Measurements from ENCODE around the gene OR51G1.
"Not testable (repeated sequence)": the region's sequence is repeated elsewhere in the genome, so short reads cannot be mapped to it uniquely, and the experiment has no call there.

OR51G1 gene, protein sequence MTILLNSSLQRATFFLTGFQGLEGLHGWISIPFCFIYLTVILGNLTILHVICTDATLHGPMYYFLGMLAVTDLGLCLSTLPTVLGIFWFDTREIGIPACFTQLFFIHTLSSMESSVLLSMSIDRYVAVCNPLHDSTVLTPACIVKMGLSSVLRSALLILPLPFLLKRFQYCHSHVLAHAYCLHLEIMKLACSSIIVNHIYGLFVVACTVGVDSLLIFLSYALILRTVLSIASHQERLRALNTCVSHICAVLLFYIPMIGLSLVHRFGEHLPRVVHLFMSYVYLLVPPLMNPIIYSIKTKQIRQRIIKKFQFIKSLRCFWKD

DNA sequence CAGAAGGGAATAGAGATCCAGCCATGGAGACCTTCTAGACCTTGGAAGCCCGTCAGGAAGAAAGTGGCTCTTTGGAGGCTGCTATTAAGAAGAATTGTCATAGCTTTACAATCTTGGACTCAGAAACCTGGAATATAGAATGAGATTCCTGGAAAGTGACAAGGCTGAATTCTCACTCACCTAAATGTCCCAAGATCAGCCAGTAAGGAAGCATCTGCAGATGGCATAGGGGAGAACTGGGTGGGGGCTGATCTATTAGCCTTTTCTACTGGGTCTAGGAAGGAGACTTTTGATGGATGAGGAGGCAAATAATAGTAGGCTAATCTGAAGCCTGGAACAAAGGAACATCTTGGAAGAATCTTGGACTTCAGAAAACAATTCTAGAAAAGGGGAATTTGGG is at the start of gene OR51G1:
Gene OR51G1, minus strand, starts transcription at position 101 of the 400 bp plus-strand sequence. Its CDS starts 0 bp downstream, at position 101.
- no peak for DNase-seq (ENCODE audit: low read depth, low spot score)

GRCh38 chr11:4962816-4963215 is 38.7 kb upstream of the OR51G1 start:
- DNase-seq (ENCODE audit: low read depth, low spot score), result no peak

GRCh38 chr11:4960877-4961276 is 36.7 kb upstream of the OR51G1 start:
- no peak for DNase-seq (ENCODE audit: low read depth, low spot score)

GRCh38 chr11:4957396-4957795 is 33.3 kb upstream of the OR51G1 start:
- no peak for DNase-seq (ENCODE audit: low read depth, low spot score)

- DNase-seq (ENCODE audit: low read depth, low spot score), result not testable (repeated sequence)
Observed at GRCh38 chr11:4955613-4956012, 31.5 kb upstream of the OR51G1 start, which contains the start of gene OR51A2. TSS of gene OR51A2 (minus strand) at chr11:4955713. CDS start at chr11:4955713, 0 bp downstream.

DNA sequence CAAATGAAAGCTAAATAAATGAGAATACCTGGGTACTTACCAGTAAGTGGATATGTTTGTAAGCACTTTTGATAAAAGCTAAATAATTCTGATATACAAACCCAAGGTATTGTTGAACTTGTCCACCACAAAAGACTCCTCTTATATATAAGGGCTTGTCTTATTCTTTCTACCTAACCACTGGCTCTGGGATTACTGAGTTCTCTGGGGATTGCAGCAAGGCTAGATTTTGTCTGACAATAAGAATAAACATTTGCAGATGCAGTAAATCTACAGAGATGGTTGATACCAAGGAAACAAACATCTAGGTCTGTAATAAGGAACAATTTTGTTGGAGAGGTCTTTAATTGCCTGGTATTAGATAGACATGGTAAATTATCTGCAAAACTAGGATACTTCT is 23.4 kb upstream of the OR51G1 start, which contains the start of gene OR51A4:
Gene OR51A4, minus strand, starts transcription at position 101 of the 400 bp plus-strand sequence. CDS start 505 bp downstream, outside the sequence.
- no peak for DNase-seq (ENCODE audit: low read depth, low spot score)

GRCh38 chr11:4936745-4937144 is 12.6 kb upstream of the OR51G1 start:
- no peak for DNase-seq (ENCODE audit: low read depth, low spot score)

- no peak for DNase-seq (ENCODE audit: low read depth, low spot score)
Observed at GRCh38 chr11:4932751-4933150, 8.6 kb upstream of the OR51G1 start.

DNA sequence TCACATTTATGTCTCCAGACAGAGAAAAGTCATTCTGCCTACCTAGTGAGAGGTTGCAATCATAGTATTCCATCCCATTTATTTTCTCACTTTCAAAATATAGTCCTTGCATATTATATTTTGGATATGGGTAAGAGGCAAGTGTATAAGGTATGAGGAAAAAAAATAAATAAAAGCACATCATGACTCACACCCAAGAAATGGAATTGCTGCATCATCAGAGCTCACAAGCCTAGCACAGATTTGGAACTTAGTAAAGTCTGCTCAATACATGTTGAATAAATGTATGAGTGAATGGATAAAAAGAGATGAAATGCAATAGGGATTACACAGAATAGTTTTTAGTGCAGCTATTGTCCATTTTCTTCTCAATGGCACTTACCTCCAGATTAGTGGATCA is 2.5 kb upstream of the OR51G1 start:
- DNase-seq (ENCODE audit: low read depth, low spot score), result no peak

- DNase-seq (ENCODE audit: low read depth, low spot score), result no peak
Observed at GRCh38 chr11:4922304-4922703, 1.8 kb downstream of the OR51G1 start.

DNA sequence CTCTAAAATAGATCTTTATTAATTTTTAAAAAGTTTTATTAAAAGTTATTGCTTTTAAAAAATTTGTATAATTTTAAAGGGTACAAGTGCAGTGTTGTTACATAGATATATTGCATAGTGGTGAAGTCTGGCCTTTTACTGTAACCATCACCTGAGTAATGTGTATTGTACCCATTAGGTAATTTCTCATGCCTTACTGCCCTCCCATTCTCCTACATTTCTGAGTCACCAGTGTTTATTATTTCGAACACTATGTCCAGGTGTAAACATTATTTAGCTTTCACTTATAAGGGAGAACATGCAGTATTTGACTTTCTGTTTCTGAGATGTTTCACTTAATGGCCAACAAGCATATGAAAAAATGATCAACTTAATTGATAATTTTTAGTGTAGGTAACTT is 2.3 kb downstream of the OR51G1 start:
- DNase-seq (ENCODE audit: low read depth, low spot score), result no peak

DNA sequence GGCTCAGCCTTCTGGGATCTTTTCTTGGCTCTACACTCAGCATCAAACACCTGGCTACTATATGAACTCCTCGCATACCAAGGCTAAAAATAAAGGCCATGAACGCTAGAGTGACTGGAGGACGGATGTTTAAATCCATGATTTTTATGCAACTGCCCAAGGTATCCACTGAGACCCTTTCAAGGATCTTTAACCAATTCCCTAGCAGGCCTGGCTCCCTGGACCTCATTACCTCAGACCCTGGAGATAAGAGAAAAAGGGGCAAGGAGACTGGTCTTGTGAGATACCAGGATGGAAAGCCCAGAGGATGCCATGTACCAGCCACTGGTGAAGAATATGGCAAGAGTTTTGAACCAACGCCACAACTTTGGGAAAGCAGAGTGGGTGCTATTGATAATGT is 4.9 kb downstream of the OR51G1 start, which contains the start of gene OR51G2:
Gene OR51G2, minus strand, starts transcription at position 101 of the 400 bp plus-strand sequence. CDS start 3,687 bp downstream, outside the sequence.
- no peak for DNase-seq (ENCODE audit: low read depth, low spot score)

DNA sequence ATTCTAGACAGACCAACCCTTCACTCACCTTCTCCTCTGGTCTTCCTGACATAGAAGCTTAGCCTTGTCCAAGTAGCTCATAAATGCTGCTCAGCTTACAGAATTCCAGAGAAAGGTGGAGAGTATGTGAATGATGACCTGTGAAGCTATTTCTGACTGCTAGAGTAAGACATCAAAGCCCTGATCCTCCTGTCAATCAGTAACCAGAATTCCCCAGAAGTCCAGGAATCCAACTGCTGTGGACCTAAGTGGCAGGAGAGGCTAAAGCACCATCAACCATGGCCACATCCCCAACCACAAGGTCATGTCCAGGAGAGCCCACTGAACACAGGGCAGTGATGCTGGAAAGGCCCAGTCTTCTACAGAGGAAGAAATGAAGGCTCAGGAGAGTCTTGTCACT is 7.6 kb downstream of the OR51G1 start:
- DNase-seq (ENCODE audit: low read depth, low spot score), result no peak

DNA sequence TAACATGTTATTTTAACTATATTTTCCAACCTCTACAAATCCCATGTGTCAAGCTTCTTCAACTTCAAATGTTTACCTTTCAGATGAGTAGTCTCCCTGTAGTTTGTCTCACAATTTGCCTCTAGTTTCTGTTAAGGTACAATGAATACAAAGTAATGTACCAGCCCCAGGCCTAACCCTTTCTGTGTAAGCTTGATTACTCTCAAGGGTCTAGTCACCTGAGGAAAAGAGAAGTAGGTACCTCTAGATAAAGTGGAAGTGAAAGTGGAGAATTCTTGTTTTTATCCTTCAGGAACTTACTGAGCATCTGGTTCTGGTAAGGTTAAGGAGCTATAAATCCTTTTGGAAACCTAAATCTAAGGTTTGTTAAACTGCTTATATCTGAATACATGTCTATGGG is 20.7 kb downstream of the OR51G1 start, which contains the start of gene OR51A7:
Gene OR51A7, plus strand, starts transcription at position 300 of the 400 bp plus-strand sequence. CDS start 3,587 bp downstream, outside the sequence.
- DNase-seq (ENCODE audit: low read depth, low spot score), result no peak

DNA sequence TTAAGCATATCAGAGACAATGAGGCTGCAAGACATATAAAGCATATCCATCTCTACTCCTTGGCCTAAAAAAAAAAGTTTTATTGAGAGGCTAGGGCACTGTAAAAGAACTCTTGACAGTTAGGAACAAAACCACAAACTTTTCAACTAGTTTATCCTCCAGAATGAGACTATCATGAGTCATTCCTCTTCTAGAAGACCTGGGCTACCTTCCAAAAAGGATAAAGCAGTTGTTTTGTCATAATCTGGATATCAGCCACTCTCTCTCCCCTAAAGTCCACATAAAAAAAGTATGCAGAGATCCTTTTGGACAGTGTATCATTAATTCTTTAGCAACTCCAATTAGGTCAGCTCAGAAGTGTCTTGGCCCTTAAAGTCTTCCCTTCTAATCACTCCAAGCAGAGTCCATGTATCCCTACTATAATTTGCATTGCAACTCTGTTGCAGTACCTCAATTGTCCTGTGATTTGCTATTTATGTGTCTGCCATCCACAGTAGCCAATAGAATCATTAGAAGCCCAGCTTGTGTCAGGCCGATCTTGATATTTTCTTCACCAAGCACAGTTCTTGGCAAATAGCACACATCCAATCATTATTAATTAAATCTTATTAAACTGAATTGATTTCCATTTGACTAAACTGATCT is 32.0 kb downstream of the OR51G1 start:
- no peak for DNase-seq (ENCODE audit: low read depth, low spot score)

DNA sequence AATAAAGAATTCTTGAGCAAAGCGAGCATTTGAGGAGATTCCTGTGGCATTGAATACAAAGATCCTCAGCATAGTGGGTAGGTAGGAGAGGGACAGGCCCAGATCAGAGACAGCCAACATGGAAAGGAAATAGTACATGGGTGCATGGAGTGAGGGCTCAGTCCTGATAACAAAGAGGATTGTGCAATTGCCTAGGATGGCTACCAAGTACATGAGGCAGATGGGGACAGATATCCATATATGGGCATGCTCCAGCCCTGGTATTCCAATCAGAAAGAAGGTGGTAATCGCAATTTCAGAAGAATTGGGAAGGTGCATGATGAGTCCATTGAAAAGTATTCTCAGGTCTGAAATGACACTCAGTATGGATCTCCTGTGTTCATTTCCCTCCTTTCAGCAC is 33.9 kb downstream of the OR51G1 start:
- no peak for DNase-seq (ENCODE audit: low read depth, low spot score)

DNA sequence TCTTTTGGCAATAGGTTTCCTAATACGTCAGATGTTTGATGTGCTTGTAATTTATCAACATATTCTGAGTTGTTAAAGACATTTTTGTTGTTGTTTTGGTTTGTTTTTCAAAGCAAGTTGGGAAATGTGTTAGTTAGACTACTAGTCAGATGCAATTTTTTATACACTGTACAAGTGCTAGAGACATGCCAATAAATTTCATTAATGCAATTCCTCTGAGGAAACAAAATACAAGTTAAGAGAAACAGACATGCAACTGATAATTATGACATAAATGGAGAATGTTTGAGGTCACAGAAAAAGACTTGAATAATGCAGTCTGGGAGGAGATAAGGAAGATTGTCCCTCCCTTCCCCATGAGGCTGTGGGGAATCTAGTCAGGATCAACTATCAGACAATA is 36.5 kb downstream of the OR51G1 start:
- no peak for DNase-seq (ENCODE audit: low read depth, low spot score)

- DNase-seq (ENCODE audit: low read depth, low spot score), result no peak
Observed at GRCh38 chr11:4886186-4886585, 38.0 kb downstream of the OR51G1 start.

DNA sequence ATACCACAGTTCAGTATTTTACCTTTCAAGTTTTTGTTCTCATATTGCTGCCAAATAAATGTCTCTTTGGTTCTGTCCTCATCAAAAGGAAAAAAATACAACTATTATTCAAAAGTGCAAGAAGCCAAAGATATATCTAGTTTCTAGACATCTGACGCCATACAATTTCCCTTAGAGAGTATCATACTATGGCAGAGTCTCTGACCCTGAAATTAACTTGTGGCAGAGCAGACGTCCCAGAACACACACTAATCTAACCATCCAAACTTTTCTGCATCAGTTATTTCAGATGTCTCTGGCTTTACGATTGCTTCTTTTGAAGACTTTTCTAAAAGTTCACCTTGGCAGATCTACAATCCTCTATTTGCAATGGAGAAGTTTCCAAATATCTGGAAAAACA is 39.8 kb downstream of the OR51G1 start:
- no peak for DNase-seq (ENCODE audit: low read depth, low spot score)

DNA sequence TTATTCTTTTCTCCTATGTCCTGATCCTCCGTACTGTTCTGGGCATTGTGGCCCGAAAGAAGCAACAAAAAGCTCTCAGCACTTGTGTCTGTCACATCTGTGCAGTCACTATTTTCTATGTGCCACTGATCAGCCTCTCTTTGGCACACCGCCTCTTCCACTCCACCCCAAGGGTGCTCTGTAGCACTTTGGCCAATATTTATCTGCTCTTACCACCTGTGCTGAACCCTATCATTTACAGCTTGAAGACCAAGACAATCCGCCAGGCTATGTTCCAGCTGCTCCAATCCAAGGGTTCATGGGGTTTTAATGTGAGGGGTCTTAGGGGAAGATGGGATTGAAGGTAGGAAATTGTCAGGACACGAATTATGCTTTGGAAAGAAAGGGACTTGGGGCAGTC is 41.6 kb downstream of the OR51G1 start:
- DNase-seq (ENCODE audit: low read depth, low spot score), result no peak

GRCh38 chr11:4881860-4882500 is 42.2 kb downstream of the OR51G1 start, which contains the start of gene OR51T1:
TSS of gene OR51T1 (plus strand) at chr11:4881900. CDS start at chr11:4881900, 0 bp downstream.
- DNase-seq (ENCODE audit: low read depth, low spot score), result no peak

GRCh38 chr11:4881188-4881587 is 43.0 kb downstream of the OR51G1 start:
- DNase-seq (ENCODE audit: low read depth, low spot score), result no peak

Measured in iPS DF 19.7 (cell line).